Measurements from ENCODE around the gene GATA6.

GATA6 gene

DNA sequence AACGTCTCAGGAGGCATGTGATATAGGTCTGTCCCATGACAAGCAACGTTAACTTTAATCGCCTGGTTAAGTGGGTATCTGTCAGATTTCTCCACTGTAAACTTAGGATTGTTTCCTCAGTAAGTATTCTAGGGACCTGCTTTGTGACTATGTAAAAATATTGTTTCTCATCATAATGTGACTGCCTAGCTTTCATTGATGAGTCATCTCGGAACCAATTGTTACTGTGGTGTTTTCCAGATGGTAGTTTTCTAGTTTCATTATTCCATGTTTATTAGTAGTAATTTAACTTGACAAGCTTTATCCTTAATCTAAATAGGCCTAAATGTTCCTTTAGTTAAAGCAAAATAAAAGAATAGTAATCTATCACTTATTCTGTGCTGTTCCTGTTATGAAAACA lies 28.2 kb upstream of the GATA6 start:
- TF ChIP-seq, protein P1, sequence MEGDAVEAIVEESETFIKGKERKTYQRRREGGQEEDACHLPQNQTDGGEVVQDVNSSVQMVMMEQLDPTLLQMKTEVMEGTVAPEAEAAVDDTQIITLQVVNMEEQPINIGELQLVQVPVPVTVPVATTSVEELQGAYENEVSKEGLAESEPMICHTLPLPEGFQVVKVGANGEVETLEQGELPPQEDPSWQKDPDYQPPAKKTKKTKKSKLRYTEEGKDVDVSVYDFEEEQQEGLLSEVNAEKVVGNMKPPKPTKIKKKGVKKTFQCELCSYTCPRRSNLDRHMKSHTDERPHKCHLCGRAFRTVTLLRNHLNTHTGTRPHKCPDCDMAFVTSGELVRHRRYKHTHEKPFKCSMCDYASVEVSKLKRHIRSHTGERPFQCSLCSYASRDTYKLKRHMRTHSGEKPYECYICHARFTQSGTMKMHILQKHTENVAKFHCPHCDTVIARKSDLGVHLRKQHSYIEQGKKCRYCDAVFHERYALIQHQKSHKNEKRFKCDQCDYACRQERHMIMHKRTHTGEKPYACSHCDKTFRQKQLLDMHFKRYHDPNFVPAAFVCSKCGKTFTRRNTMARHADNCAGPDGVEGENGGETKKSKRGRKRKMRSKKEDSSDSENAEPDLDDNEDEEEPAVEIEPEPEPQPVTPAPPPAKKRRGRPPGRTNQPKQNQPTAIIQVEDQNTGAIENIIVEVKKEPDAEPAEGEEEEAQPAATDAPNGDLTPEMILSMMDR (IDR thresholded peaks at IDR 0.05; ENCODE audit: insufficient read depth, low read depth, low read length, missing control alignments) = no peak
- no peak for DNase-seq (ENCODE audit: low read depth)
- H3K4me3 ChIP-seq (ENCODE audit: low read length) = no peak overlapping the region

DNA sequence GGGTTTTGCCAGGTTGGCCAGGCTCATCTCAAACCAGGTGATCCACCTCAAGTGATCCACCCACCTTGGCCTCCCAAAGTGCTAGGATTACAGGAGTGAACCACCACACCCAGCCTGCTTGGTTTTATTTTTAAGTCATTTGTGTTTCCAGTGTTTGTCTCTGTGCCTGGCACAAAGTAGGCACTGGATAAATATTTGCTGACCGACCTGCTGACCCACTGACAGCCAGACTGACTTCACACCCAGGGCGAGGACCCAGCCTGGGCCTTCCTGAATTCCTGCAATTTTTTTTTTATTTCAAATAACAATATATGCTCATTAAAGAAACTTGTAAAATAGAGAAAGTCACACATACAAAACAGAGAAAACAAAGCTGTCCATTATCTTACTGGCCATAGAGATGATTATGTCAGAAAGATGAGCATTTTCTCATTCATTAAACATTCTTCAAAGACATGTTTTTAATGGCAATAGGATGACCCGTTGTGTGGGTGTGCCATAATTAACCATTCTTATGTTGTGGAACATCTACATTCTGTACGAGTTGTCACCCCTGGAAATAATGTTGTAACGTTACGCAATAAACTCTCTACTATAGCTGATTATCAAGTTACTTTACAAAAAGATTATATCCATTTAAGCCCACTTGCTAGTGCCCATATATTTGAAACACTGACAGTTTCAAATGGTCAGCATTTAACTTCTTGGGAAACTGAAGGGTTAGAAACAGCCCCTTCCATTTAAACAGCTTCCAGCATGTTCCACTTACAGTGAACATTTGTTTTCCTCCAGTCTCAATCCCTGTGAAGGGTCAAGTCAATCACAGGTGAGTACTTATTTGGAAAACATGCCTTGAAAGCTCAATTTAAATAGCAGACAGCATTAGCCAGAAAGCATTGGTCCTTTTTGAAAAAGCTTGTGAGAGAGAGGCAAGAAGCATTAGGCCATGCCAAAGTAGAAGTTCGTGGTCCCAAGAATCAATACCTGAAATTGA lies 25.7 kb upstream of the GATA6 start:
- no peak overlapping the region for H3K4me3 ChIP-seq (ENCODE audit: low read length)
- TF ChIP-seq, protein P1 (IDR thresholded peaks at IDR 0.05; ENCODE audit: insufficient read depth, low read depth, low read length, missing control alignments) = no peak
- no peak for DNase-seq (ENCODE audit: low read depth)

DNA sequence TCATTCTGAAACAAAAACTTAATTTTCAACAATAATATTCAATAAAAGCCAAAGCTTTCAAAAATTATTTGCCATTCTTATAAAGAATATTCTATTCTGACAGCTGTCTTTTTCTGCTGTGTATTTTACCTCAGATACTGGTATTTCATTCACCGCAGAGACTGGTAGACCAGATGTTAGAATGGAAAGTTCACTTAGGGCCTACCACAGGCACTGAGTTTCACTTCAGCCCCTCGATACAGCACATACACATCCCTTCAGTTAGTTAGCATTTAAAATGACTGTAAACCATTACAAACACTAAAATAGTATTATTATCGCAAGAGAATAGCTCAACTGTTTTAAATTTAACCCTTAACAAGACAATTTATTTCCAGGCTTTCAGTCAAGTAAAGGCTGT lies 24.2 kb upstream of the GATA6 start:
- H3K4me3 ChIP-seq (ENCODE audit: low read length) = no peak overlapping the region
- TF ChIP-seq, protein P1 (IDR thresholded peaks at IDR 0.05; ENCODE audit: insufficient read depth, low read depth, low read length, missing control alignments) = no peak
- no peak for DNase-seq (ENCODE audit: low read depth)

DNA sequence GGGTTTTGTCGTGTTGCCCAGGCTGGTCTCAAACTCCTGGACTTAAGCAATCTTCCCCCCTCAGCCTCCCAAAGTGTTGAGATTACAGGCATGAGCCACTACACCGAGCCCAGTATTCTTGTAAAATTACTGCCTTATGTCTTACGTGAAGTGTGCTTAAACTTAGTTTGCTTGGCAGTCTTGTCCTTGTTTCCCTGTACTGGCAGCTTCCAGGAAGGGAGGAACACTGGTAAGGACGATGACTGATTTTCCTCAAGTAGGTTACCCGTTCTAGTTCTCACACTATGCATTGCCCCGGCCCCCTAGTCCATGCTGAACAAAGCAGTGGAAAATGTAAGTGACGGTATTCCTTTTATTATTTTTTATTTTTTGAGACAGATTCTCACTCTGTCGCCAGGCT lies 19.7 kb upstream of the GATA6 start:
- DNase-seq (ENCODE audit: low read depth) = no peak
- no peak overlapping the region for H3K4me3 ChIP-seq (ENCODE audit: low read length)
- TF ChIP-seq, protein P1 (IDR thresholded peaks at IDR 0.05; ENCODE audit: insufficient read depth, low read depth, low read length, missing control alignments) = no peak

DNA sequence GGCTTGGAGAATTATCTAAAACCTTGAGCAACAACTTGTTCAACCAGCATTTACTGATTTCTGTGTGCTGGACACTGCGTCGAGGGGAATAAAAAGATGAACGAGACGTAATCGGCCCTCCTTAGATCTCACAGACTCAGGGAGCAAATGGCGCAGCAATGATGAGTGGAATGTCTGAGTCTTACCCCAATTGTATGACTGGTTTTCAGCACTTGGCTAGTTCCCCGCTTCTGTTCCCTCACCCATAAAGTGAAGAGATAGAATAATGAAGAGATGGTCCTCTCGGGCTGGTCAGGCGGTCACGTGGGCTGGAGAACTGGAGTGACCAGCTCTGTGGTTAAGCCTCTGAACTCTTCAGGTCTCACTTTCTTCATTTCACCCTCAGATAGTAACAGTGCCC lies 17.3 kb upstream of the GATA6 start:
- H3K4me3 ChIP-seq (ENCODE audit: low read length) = no peak overlapping the region
- TF ChIP-seq, protein P1 (IDR thresholded peaks at IDR 0.05; ENCODE audit: insufficient read depth, low read depth, low read length, missing control alignments) = no peak
- no peak for DNase-seq (ENCODE audit: low read depth)

DNA sequence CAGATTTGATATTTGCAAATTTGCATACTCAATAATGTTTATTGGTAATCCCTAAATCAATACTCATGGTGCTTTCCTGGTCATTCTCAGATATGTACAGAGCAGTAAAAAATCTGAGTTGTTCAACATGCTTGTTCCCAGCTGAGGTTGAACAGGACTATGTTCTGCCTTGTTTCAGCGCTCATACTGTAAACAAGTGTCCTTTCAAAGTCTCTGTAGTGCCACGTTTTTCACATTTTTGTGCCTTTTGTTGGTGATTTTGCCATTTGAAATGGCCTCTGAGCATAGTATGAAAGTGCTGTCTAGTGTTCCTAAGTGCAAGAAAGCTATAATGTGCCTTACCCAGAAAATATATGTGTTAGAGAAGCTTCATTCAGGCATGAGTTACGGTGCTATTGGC lies 16.0 kb upstream of the GATA6 start:
- TF ChIP-seq, protein P1 (IDR thresholded peaks at IDR 0.05; ENCODE audit: insufficient read depth, low read depth, low read length, missing control alignments) = no peak
- no peak for DNase-seq (ENCODE audit: low read depth)
- no peak overlapping the region for H3K4me3 ChIP-seq (ENCODE audit: low read length)

All from epithelial cell of esophagus (primary cell).